Colonic mucosa (tissue), 4 donors: Measurements from ENCODE around the gene M1AP. TPM values are rescaled to one million over a fixed set of nuclear protein-coding genes. Genes with fewer than 3 reads are reported as not detected.

Source experiments
- DNase-seq: peaks from one replicate; pipeline ENCODE4 v3.0.0-alpha.2; 2020
- H3K27ac ChIP-seq: fragments of 200-600 bp; one replicate; pipeline ENCODE4 v1.8.0; 2021
- H3K27me3 ChIP-seq: fragments of 200-600 bp; one replicate; pipeline ENCODE4 v1.8.0; 2021
- H3K36me3 ChIP-seq: fragments of 200-600 bp; one replicate; pipeline ENCODE4 v1.8.0; 2021
- H3K4me1 ChIP-seq: fragments of 200-600 bp; one replicate; pipeline ENCODE4 v1.8.0; 2021; ENCODE audit warnings: mild to moderate bottlenecking
- H3K4me3 ChIP-seq: fragments of 200-600 bp; one replicate; pipeline ENCODE4 v1.8.0; 2021
- H3K9ac ChIP-seq, 2 donors: one replicate each; pipeline ENCODE4 v1.7.0; 2013; ENCODE audit warnings: control low read depth in 2 of 2, low read depth in 2 of 2, low read length in 2 of 2
- H3K9me3 ChIP-seq: fragments of 200-600 bp; one replicate; pipeline ENCODE4 v1.8.0; 2021
- CTCF ChIP-seq: fragments of 200-600 bp; IDR thresholded peaks from one replicate; pipeline ENCODE4 v1.8.0; 2022; ENCODE audit warnings: antibody characterized with exemption, mild to moderate bottlenecking
- intact Hi-C: fragments of 100-400 bp; cut with DNase I; formaldehyde crosslinking; loops from one replicate; pipeline ENCODE4 v1.14.1; 2022
- total RNA-seq, 2 donors: library from RNA; stranded (reverse); fragmentation: NEBNext Ultra II Directional in 1 of 2; extraction: Animal tissue kit (Norgen Biotek cat#: 25700) in 1 of 2; gene quantifications; one replicate each; pipeline ENCODE4 v1.2.1, GENCODE V29; 2021
- donor health status: healthy.
- donor health status: DM: no; HTN: no; CAD: no.
- donor health status: DM: no; HTN: no; CAD: no.

M1AP gene
- total RNA-seq, 2 donors from 2014 or later: 0.35 TPM; not detected in 1

DNA sequence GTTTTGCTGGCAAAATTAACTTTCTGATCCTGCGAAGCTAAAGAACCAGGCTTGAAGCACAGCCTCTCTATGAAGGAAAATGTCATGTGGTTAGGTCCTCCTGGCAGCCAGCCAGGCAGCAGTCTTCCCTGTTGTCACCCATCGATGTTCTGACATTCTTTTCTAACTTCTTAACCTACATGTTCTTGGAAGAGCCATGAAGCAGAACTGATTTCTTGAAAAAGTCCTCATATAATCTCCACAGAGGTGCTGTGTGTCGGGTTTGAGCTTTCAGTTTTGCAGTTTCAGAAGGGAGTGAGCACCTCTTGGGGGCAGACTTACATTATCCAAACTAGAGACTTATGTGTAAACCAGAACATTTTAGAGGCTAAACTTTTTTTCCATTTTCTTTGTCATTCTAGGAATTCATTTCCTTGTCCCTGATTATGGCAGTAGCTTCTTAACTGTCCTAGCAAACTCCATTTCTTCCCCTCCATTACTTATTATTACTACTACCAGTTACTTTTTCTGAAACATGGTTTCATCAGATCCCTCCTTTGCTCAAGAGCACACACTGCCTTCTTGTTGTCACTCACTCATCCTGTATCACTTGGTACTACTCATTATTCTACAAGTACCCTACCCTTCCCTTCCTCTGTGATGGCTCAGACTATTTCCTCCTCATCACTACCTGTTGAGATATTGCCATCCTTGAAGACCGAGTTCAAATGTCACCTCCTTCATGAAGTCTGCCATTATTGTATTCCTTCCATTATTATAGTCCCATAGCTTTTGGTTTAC is 62.5 kb downstream of the M1AP start:
- DNase-seq: no peak
- H3K9ac ChIP-seq: no peak overlapping the region
- H3K36me3 ChIP-seq: no peaks in the 10 kb centered on the region
- H3K27ac ChIP-seq: no peak overlapping the region
- intact Hi-C loops: loop anchor here (2.0 kb wide), 1 partner anchor 103 kb away; the partner anchor contains the start of genes CCDC142 and TTC31
- no peaks in the 10 kb centered on the region for H3K4me1 ChIP-seq
- H3K4me3 ChIP-seq: no peak overlapping the region
- TF ChIP-seq CTCF: no peak
- no peaks in the 10 kb centered on the region for H3K27me3 ChIP-seq
- H3K9me3 ChIP-seq: no peaks in the 10 kb centered on the region

- H3K36me3 ChIP-seq: no peaks in the 10 kb centered on the region
- TF ChIP-seq CTCF: no peak
- no peak overlapping the region for H3K27ac ChIP-seq
- no peak for DNase-seq
- H3K27me3 ChIP-seq: no peaks in the 10 kb centered on the region
- H3K4me3 ChIP-seq: no peak overlapping the region
- no peaks in the 10 kb centered on the region for H3K4me1 ChIP-seq
- H3K9me3 ChIP-seq: no peaks in the 10 kb centered on the region
- no peak overlapping the region for H3K9ac ChIP-seq
- intact Hi-C loops: no loop called here
These were observed 64.0 kb downstream of the M1AP start for GRCh38 chr2:74584088-74584645.

DNA sequence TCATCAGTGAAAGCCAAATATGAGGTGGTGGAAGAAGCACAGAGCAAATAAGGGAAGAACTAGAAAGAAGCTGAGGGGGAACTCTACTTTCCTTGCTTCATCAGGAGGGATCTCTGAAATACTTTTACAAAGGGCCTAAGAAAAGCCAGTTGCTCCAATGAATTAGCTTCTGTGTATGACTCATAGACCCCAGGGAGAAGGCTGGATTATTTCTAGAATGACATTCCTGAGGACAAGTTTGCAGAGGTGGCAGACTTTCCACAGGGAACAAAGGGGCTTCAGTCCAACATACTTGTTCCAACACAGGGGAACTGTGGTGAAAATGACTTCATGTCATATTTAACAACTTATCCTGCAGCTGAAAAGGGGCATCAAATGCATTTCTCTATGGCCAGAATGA is 64.6 kb downstream of the M1AP start:
- Histone ChIP-seq H3K27me3 (no peaks in the 10 kb centered on the region), H3K9me3 (no peaks in the 10 kb centered on the region), H3K27ac (no peak overlapping the region), H3K9ac (no peak overlapping the region), H3K36me3 (no peaks in the 10 kb centered on the region), H3K4me1 (no peaks in the 10 kb centered on the region), H3K4me3 (no peak overlapping the region)
- no peak for TF ChIP-seq CTCF
- DNase-seq: no peak
- intact Hi-C loops: no loop called here

DNA sequence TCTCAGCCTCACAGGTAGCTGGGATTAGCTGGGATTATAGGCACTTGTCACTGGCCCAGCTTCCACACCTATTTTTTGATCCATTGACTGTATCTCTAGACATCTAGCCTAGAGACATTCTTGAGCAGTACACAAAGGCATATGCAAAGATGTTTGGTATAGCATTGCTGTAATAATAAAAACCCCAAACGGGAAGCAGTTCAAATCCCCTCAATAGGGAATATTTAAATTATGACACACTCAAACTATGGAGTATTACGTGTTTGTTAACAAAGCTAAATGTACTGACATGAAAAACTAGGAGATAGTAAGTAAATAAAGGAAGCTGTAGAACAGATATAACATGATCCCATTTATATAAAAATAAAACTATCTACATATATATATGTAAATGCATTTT is 65.9 kb downstream of the M1AP start:
- H3K4me3 ChIP-seq: no peak overlapping the region
- H3K27ac ChIP-seq: no peak overlapping the region
- no peak for TF ChIP-seq CTCF
- H3K9ac ChIP-seq: no peak overlapping the region
- intact Hi-C loops: no loop called here
- DNase-seq: no peak
- H3K27me3 ChIP-seq: no peaks in the 10 kb centered on the region
- no peaks in the 10 kb centered on the region for H3K36me3 ChIP-seq
- no peaks in the 10 kb centered on the region for H3K4me1 ChIP-seq
- no peaks in the 10 kb centered on the region for H3K9me3 ChIP-seq

DNA sequence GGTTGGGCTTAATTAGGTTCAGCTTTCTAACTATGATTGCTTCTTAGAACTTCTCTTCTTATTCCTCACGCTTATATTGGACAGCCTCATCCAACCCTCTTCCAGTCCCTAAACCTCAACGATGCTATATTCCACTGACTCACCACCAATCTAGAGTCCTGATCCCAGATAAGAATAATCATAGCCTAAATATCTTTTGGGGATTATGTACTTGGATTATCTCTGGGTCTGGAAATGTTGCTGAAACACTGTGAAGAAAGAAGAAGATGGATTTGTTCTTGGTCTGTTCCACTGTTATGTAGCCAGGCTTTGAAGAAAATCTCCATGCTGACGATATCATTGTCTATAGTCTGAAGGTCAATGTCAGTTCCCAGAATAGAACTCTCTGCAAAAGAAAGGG is 66.7 kb downstream of the M1AP start:
- intact Hi-C loops: no loop called here
- Histone ChIP-seq H3K27ac (no peak overlapping the region), H3K27me3 (no peaks in the 10 kb centered on the region), H3K9me3 (no peaks in the 10 kb centered on the region), H3K9ac (no peak overlapping the region), H3K36me3 (no peaks in the 10 kb centered on the region), H3K4me1 (no peaks in the 10 kb centered on the region), H3K4me3 (no peak overlapping the region)
- TF ChIP-seq CTCF: no peak
- DNase-seq: no peak
